ENCODE measurements around the gene RGS16. TPM values are rescaled to one million over a fixed set of nuclear protein-coding genes. Genes with fewer than 3 reads are reported as not detected.

Gene RGS16
- total and polyA plus RNA-seq, 5 donors from 2014 or later: 0.34 to 16.6 (median 0.57) TPM

DNA sequence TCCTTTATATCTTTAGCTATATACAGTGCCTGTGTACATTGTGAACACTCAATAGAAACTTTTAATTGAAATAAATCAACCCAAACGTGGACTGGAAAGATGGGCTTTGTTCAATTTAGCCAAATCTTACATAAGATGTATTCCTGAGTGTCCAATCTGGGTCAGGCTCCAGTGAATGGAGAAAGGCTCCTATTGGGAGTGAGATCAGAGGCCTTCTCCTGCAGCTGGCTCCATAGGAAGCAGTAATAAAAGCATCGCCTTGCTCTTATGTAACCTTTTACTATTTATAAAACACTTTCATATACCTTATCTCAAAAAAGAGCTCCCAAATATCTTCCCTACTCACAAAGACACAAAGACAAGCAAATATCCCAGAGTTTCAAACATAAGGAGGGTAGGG is 24.9 kb upstream of the RGS16 start:
- peak overlapping the region in 1 of 4 donors; percentile 5 for H3K4me3 Mint-ChIP-seq
- no peaks in the 10 kb centered on the region for H3K9me3 Mint-ChIP-seq
- Histone ChIP-seq H3K4me1 (ENCODE audit: control insufficient read depth, insufficient read depth, low read length, poor library complexity, severe bottlenecking) (peaks cover 14% of the 10 kb centered on the region), H3K27me3 (ENCODE audit: control insufficient read depth, insufficient read depth, low read length) (no peaks in the 10 kb centered on the region), H3K27ac (ENCODE audit: insufficient read depth, low read length, poor library complexity, severe bottlenecking) (no peak overlapping the region), H3K9me3 (ENCODE audit: control insufficient read depth in 2 of 2, low read length in 2 of 2) (no peaks in the 10 kb centered on the region), H3K4me3 (ENCODE audit: low read depth, low read length) (no peak overlapping the region), H3K36me3 (ENCODE audit: control insufficient read depth, insufficient read depth, low read length) (no peaks in the 10 kb centered on the region)
- no peak overlapping the region for H3K27ac Mint-ChIP-seq
- no peaks in the 10 kb centered on the region for H3K36me3 Mint-ChIP-seq
- no peak for DNase-seq
- H3K4me1 Mint-ChIP-seq: peaks cover 30 to 42% (median 32%) of the 10 kb centered on the region in 4 donors
- ATAC-seq (ENCODE audit: low read depth in 2 of 2): no peak
- no peaks in the 10 kb centered on the region for H3K27me3 Mint-ChIP-seq

DNA sequence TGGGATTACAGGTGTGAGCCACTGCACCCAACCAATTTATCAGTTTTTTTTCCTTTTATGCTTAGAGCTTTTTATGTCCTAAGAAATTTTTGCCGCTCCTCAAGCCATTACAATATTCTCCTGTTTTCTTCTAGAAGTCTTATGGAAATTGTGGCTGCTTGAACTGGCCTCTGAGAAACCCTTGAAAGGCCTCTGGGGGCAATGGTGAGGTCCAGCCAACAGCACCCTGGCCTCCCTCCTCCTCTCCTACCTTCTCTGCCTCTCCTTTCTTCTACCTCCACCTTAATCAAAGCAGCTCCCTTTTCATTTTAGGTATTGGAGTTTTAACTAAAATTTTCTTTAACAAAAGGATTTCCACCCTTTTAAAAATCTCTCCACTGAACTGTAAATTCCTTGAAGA is 24.5 kb upstream of the RGS16 start:
- H3K27ac Mint-ChIP-seq: no peak overlapping the region
- ATAC-seq (ENCODE audit: low read depth in 2 of 2): no peak
- H3K9me3 ChIP-seq (ENCODE audit: control insufficient read depth in 2 of 2, low read length in 2 of 2): no peaks in the 10 kb centered on the region

GRCh38 chr1:182627622-182628021 is 23.4 kb upstream of the RGS16 start:
- H3K4me3 ChIP-seq (ENCODE audit: low read depth, low read length): no peak overlapping the region
- no peaks in the 10 kb centered on the region for H3K36me3 Mint-ChIP-seq
- H3K27ac Mint-ChIP-seq: no peak overlapping the region
- no peaks in the 10 kb centered on the region for H3K9me3 ChIP-seq (ENCODE audit: control insufficient read depth in 2 of 2, low read length in 2 of 2)
- ATAC-seq (ENCODE audit: low read depth in 2 of 2): no peak
- DNase-seq: no peak
- H3K36me3 ChIP-seq (ENCODE audit: control insufficient read depth, insufficient read depth, low read length): no peaks in the 10 kb centered on the region
- H3K4me1 ChIP-seq (ENCODE audit: control insufficient read depth, insufficient read depth, low read length, poor library complexity, severe bottlenecking): peaks cover 14% of the 10 kb centered on the region
- no peaks in the 10 kb centered on the region for H3K9me3 Mint-ChIP-seq
- H3K4me1 Mint-ChIP-seq: peaks cover 32 to 42% (median 34%) of the 10 kb centered on the region in 4 donors
- no peak overlapping the region for H3K4me3 Mint-ChIP-seq
- no peaks in the 10 kb centered on the region for H3K27me3 Mint-ChIP-seq
- no peaks in the 10 kb centered on the region for H3K27me3 ChIP-seq (ENCODE audit: control insufficient read depth, insufficient read depth, low read length)
- H3K27ac ChIP-seq (ENCODE audit: insufficient read depth, low read length, poor library complexity, severe bottlenecking): no peak overlapping the region

More for the DNA sequence above, 24.5 kb upstream of the RGS16 start:
- Histone ChIP-seq H3K4me3 (ENCODE audit: low read depth, low read length) (no peak overlapping the region), H3K27me3 (ENCODE audit: control insufficient read depth, insufficient read depth, low read length) (no peaks in the 10 kb centered on the region), H3K27ac (ENCODE audit: insufficient read depth, low read length, poor library complexity, severe bottlenecking) (no peak overlapping the region), H3K36me3 (ENCODE audit: control insufficient read depth, insufficient read depth, low read length) (no peaks in the 10 kb centered on the region), H3K4me1 (ENCODE audit: control insufficient read depth, insufficient read depth, low read length, poor library complexity, severe bottlenecking) (peaks cover 14% of the 10 kb centered on the region)
- Mint-ChIP-seq H3K9me3 (no peaks in the 10 kb centered on the region), H3K27me3 (no peaks in the 10 kb centered on the region), H3K4me3 (no peak overlapping the region), H3K4me1 (peaks cover 32 to 42% (median 32%) of the 10 kb centered on the region in 4 donors), H3K36me3 (no peaks in the 10 kb centered on the region)
- DNase-seq: no peak

GRCh38 chr1:182626527-182626926 is 22.3 kb upstream of the RGS16 start:
- peaks cover 27 to 33% (median 30%) of the 10 kb centered on the region in 4 donors for H3K4me1 Mint-ChIP-seq
- ATAC-seq (ENCODE audit: low read depth in 2 of 2): no peak
- Histone ChIP-seq H3K9me3 (ENCODE audit: control insufficient read depth in 2 of 2, low read length in 2 of 2) (no peaks in the 10 kb centered on the region), H3K27me3 (ENCODE audit: control insufficient read depth, insufficient read depth, low read length) (no peaks in the 10 kb centered on the region), H3K4me3 (ENCODE audit: low read depth, low read length) (no peak overlapping the region), H3K36me3 (ENCODE audit: control insufficient read depth, insufficient read depth, low read length) (no peaks in the 10 kb centered on the region), H3K27ac (ENCODE audit: insufficient read depth, low read length, poor library complexity, severe bottlenecking) (no peak overlapping the region), H3K4me1 (ENCODE audit: control insufficient read depth, insufficient read depth, low read length, poor library complexity, severe bottlenecking) (peaks cover 14% of the 10 kb centered on the region)
- no peak for DNase-seq
- H3K27me3 Mint-ChIP-seq: no peaks in the 10 kb centered on the region
- H3K4me3 Mint-ChIP-seq: no peak overlapping the region
- no peaks in the 10 kb centered on the region for H3K9me3 Mint-ChIP-seq
- H3K27ac Mint-ChIP-seq: no peak overlapping the region
- no peaks in the 10 kb centered on the region for H3K36me3 Mint-ChIP-seq

- Mint-ChIP-seq H3K36me3 (no peaks in the 10 kb centered on the region), H3K27me3 (no peaks in the 10 kb centered on the region), H3K4me3 (no peak overlapping the region), H3K4me1 (peaks cover 23 to 31% (median 28%) of the 10 kb centered on the region in 4 donors), H3K27ac (peak overlapping the region in 1 of 3 donors; percentile 33), H3K9me3 (peaks cover 0 to 4% (median 0%) of the 10 kb centered on the region in 7 donors)
- Histone ChIP-seq H3K9me3 (ENCODE audit: control insufficient read depth in 2 of 2, low read length in 2 of 2) (peaks cover 0 to 3% of the 10 kb centered on the region in 2 experiments), H3K27me3 (ENCODE audit: control insufficient read depth, insufficient read depth, low read length) (no peaks in the 10 kb centered on the region), H3K4me1 (ENCODE audit: control insufficient read depth, insufficient read depth, low read length, poor library complexity, severe bottlenecking) (peaks cover 14% of the 10 kb centered on the region), H3K4me3 (ENCODE audit: low read depth, low read length) (no peak overlapping the region), H3K36me3 (ENCODE audit: control insufficient read depth, insufficient read depth, low read length) (no peaks in the 10 kb centered on the region), H3K27ac (ENCODE audit: insufficient read depth, low read length, poor library complexity, severe bottlenecking) (no peak overlapping the region)
- ATAC-seq (ENCODE audit: low read depth in 2 of 2): no peak
- DNase-seq: no peak
These were observed 21.7 kb upstream of the RGS16 start for GRCh38 chr1:182625719-182626504.

DNA sequence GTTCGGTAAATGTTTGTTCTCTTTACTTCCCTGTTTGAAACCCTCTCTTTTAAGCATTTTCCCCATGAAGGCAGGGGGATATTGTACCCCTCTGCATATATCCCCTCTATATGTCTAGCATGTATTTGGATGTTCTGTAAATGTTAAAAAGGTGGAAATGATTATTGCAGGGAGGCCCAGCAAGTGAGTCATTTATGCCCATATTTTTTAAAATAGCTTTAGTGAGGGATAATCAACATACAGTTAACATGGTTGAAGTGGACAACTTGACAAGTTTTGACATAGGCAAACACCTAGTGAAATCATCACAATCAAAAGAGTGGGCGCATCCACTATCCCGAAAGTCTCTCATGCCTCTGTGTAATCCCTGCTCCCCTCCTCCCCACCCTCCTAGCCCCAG is 20.8 kb upstream of the RGS16 start:
- ATAC-seq (ENCODE audit: low read depth in 2 of 2): no peak
- Mint-ChIP-seq H3K4me3 (no peak overlapping the region), H3K36me3 (no peaks in the 10 kb centered on the region), H3K4me1 (peaks cover 17 to 30% (median 24%) of the 10 kb centered on the region in 4 donors), H3K9me3 (peaks cover 0 to 9% (median 2%) of the 10 kb centered on the region in 7 donors), H3K27ac (peak overlapping the region; percentile 23 to 65 (median 33)), H3K27me3 (no peaks in the 10 kb centered on the region)
- Histone ChIP-seq H3K27me3 (ENCODE audit: control insufficient read depth, insufficient read depth, low read length) (no peaks in the 10 kb centered on the region), H3K36me3 (ENCODE audit: control insufficient read depth, insufficient read depth, low read length) (no peaks in the 10 kb centered on the region), H3K27ac (ENCODE audit: insufficient read depth, low read length, poor library complexity, severe bottlenecking) (no peak overlapping the region), H3K9me3 (ENCODE audit: control insufficient read depth in 2 of 2, low read length in 2 of 2) (peaks cover 0 to 7% of the 10 kb centered on the region in 2 experiments), H3K4me1 (ENCODE audit: control insufficient read depth, insufficient read depth, low read length, poor library complexity, severe bottlenecking) (peaks cover 10% of the 10 kb centered on the region), H3K4me3 (ENCODE audit: low read depth, low read length) (no peak overlapping the region)
- no peak for DNase-seq

DNA sequence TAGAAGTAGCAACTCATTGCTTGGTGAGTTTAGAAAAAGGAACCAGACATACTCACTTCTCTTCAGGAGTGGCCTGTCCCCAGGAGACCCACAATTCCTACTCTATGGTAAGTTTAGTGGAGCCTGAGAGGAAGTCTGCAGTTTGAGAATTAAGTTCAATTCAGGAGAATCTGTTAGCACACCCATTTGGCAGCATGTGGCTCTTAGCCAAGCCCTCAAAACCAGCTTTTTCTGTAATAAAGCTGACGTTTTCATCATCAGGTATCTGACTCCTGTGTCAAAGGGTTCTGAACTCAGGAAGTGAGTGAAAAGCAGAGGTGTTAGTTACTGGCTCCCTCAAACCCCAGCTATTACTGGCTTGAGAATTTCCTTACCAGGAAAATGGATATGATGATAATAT is 20.4 kb upstream of the RGS16 start:
- Mint-ChIP-seq H3K36me3 (no peaks in the 10 kb centered on the region), H3K4me1 (peaks cover 12 to 25% (median 19%) of the 10 kb centered on the region in 4 donors), H3K27ac (no peak overlapping the region), H3K9me3 (peaks cover 0 to 9% (median 2%) of the 10 kb centered on the region in 7 donors), H3K27me3 (no peaks in the 10 kb centered on the region), H3K4me3 (no peak overlapping the region)
- no peaks in the 10 kb centered on the region for H3K27me3 ChIP-seq (ENCODE audit: control insufficient read depth, insufficient read depth, low read length)
- H3K36me3 ChIP-seq (ENCODE audit: control insufficient read depth, insufficient read depth, low read length): no peaks in the 10 kb centered on the region
- no peak for ATAC-seq (ENCODE audit: low read depth in 2 of 2)
- no peak overlapping the region for H3K27ac ChIP-seq (ENCODE audit: insufficient read depth, low read length, poor library complexity, severe bottlenecking)
- peaks cover 6% of the 10 kb centered on the region for H3K4me1 ChIP-seq (ENCODE audit: control insufficient read depth, insufficient read depth, low read length, poor library complexity, severe bottlenecking)
- DNase-seq: no peak
- H3K4me3 ChIP-seq (ENCODE audit: low read depth, low read length): no peak overlapping the region
- H3K9me3 ChIP-seq (ENCODE audit: control insufficient read depth in 2 of 2, low read length in 2 of 2): peaks cover 0 to 7% of the 10 kb centered on the region in 2 experiments
